Right lobe of liver (tissue), 6 donors: ENCODE results near the gene RASSF10. TPM values are rescaled to one million over a fixed set of nuclear protein-coding genes. Genes with fewer than 3 reads are reported as not detected.

Experiments
- ATAC-seq, 4 donors: fragments of 200-7000 bp; cut with Tn5 transposase; one replicate each; pipeline ENCODE4 v1.9.1; 2020; ENCODE audit warnings: mild to moderate bottlenecking in 4 of 4, moderate library complexity in 4 of 4
- DNase-seq, 3 donors: peaks; one replicate each; pipeline ENCODE4 v3.0.0-alpha.2; 2020
- H3K27ac ChIP-seq, 3 donors: fragments of 200-600 bp; one replicate each; pipeline ENCODE4 v1.8.0; 2022
- H3K27me3 ChIP-seq, 2 donors: fragments of 200-600 bp; one replicate each; pipeline ENCODE4 v1.8.0; 2022
- H3K36me3 ChIP-seq, 4 donors: fragments of 200-600 bp; sonication (generic) in 1 of 4; one replicate each; pipeline versions ENCODE4 v1.5.1 to v1.8.0; 2017 to 2022; ENCODE audit warnings: control low read depth in 1 of 4
- H3K4me1 ChIP-seq, 4 donors: fragments of 200-600 bp; sonication (generic) in 1 of 4; one replicate each; pipeline versions ENCODE4 v1.5.1 to v1.8.0; 2017 to 2022; ENCODE audit warnings: control low read depth in 1 of 4
- H3K4me3 ChIP-seq, 3 donors: fragments of 200-600 bp; one replicate each; pipeline ENCODE4 v1.8.0; 2022
- H3K9me3 ChIP-seq, 4 donors: fragments of 200-600 bp; sonication (generic) in 1 of 4; one replicate each; pipeline versions ENCODE4 v1.5.1 to v1.8.0; 2017 to 2022; ENCODE audit warnings: control low read depth in 1 of 4
- CTCF ChIP-seq, 4 donors: fragments of 200-600 bp in 3 of 4; fragments of 450-650 bp in 1 of 4; IDR thresholded peaks; one replicate each; pipeline versions ENCODE4 v1.5.1 to v1.8.0; 2016 to 2022; ENCODE audit warnings: antibody characterized with exemption in 4 of 4, mild to moderate bottlenecking in 2 of 4
- POLR2A ChIP-seq: fragments of 450-650 bp; IDR thresholded peaks from one replicate; pipeline ENCODE4 v1.6.1; 2017; ENCODE audit warnings: antibody characterized with exemption, mild to moderate bottlenecking
- WGBS: methylation state at CpG from one replicate; pipeline ENCODE4 v1.1.6; 2018; ENCODE audit warnings: low coverage, low lambda C conversion rate; ENCODE audit not compliant: insufficient coverage; ENCODE audit errors: missing lambda C conversion rate; 5-methylcytosine and 5-hydroxymethylcytosine counted together
- intact Hi-C, 2 donors: fragments of 100-400 bp; cut with DNase I; formaldehyde crosslinking; loops; one replicate each; pipeline versions ENCODE4 v1.11.2 to v1.14.1; 2022
- total RNA-seq, 6 experiments: library from RNA; depleted of rRNA in 2 of 6; stranded (reverse); fragments of >200 nt in 2 of 6; fragmentation: NEBNext Ultra II Directional in 3 of 6; extraction: Animal tissue kit (Norgen Biotek cat#: 25700) in 3 of 6; gene quantifications; one replicate each; pipeline versions ENCODE4 v1.1.0 to v1.2.4, GENCODE V29; 2016 to 2023
- donor health status: DM: no; HTN: yes; CAD: no.
- donor health status: DM: no; HTN: no; CAD: no.
- donor health status: DM: no; HTN: no; CAD: no.
- donor health status: DM: no; HTN: yes; CAD: no.
- donor health status: DM: no; HTN: yes; CAD: no.

The RASSF10 gene
- total RNA-seq, 6 experiments from 2014 or later = 0.11 to 0.49 TPM; not detected in 4

GRCh38 chr11:12995188-12995587, 13.9 kb upstream of the RASSF10 start:
- intact Hi-C loops = no loop called here
- ATAC-seq = no peak
- TF ChIP-seq CTCF (IDR thresholded peaks at IDR 0.05) = no peak
- no peak for TF ChIP-seq POLR2A

GRCh38 chr11:12995823-12996222, 13.3 kb upstream of the RASSF10 start:
- Histone ChIP-seq H3K27ac (no peak overlapping the region), H3K27me3 (no peaks in the 10 kb centered on the region), H3K36me3 (no peaks in the 10 kb centered on the region), H3K4me3 (no peak overlapping the region), H3K9me3 (no peaks in the 10 kb centered on the region), H3K4me1 (no peaks in the 10 kb centered on the region)
- TF ChIP-seq POLR2A (no peak), CTCF (IDR thresholded peaks at IDR 0.05) (no peak)
- intact Hi-C loops = no loop called here
- ATAC-seq (no peak), DNase-seq (no peak)

More at GRCh38 chr11:12995188-12995587, 13.9 kb upstream of the RASSF10 start:
- Histone ChIP-seq H3K27me3 (no peaks in the 10 kb centered on the region), H3K9me3 (no peaks in the 10 kb centered on the region), H3K4me1 (no peaks in the 10 kb centered on the region), H3K4me3 (no peak overlapping the region), H3K36me3 (no peaks in the 10 kb centered on the region), H3K27ac (no peak overlapping the region)
- no peak for DNase-seq

GRCh38 chr11:12997168-12997567, 11.9 kb upstream of the RASSF10 start:
- Histone ChIP-seq H3K4me1 (no peaks in the 10 kb centered on the region), H3K27me3 (no peaks in the 10 kb centered on the region), H3K36me3 (no peaks in the 10 kb centered on the region), H3K9me3 (no peaks in the 10 kb centered on the region), H3K4me3 (no peak overlapping the region), H3K27ac (no peak overlapping the region)
- intact Hi-C loops = no loop called here
- TF ChIP-seq CTCF (IDR thresholded peaks at IDR 0.05) (no peak), POLR2A (no peak)
- DNase-seq (no peak), ATAC-seq (no peak)
- WGBS = 64% methylated on average over 1 of the region's 1 CpG

- 95% methylated on average over 5 of the region's 5 CpGs for WGBS
- H3K4me1 ChIP-seq = no peaks in the 10 kb centered on the region
- no peaks in the 10 kb centered on the region for H3K36me3 ChIP-seq
- intact Hi-C loops = no loop called here
- H3K4me3 ChIP-seq = no peak overlapping the region
- H3K27ac ChIP-seq = no peak overlapping the region
- no peaks in the 10 kb centered on the region for H3K27me3 ChIP-seq
- no peaks in the 10 kb centered on the region for H3K9me3 ChIP-seq
- ATAC-seq (no peak), DNase-seq (no peak)
- no peak for TF ChIP-seq POLR2A
- TF ChIP-seq CTCF (IDR thresholded peaks at IDR 0.05) = no peak
These were observed 10.8 kb upstream of the RASSF10 start for GRCh38 chr11:12998336-12998735.

- DNase-seq = no peak
- H3K27me3 ChIP-seq = no peaks in the 10 kb centered on the region
- ATAC-seq = no peak
- intact Hi-C loops = no loop called here
- no peak for TF ChIP-seq POLR2A
- no peak for TF ChIP-seq CTCF (IDR thresholded peaks at IDR 0.05)
- no peaks in the 10 kb centered on the region for H3K36me3 ChIP-seq
- H3K27ac ChIP-seq = no peak overlapping the region
- WGBS = 88% methylated on average over 6 of the region's 7 CpGs
- H3K4me1 ChIP-seq = no peaks in the 10 kb centered on the region
- no peak overlapping the region for H3K4me3 ChIP-seq
- H3K9me3 ChIP-seq = no peaks in the 10 kb centered on the region
These were observed 9.5 kb upstream of the RASSF10 start for GRCh38 chr11:12999597-12999996.
